Activated CD4-positive, alpha-beta T cell treated with anti-CD3 and anti-CD28 coated beads for 36 hours (primary cell): ENCODE data around the gene BPIFB3. TPM values are rescaled to one million over a fixed set of nuclear protein-coding genes. Genes with fewer than 3 reads are reported as not detected.
"Not testable (repeated sequence)": the region's sequence is repeated elsewhere in the genome, so short reads cannot be mapped to it uniquely, and the experiment has no call there.

Experiments used
- ATAC-seq: fragments of 200-7000 bp; cut with Tn5 transposase; one replicate; pipeline ENCODE4 v1.10.0; 2021; ENCODE audit warnings: mild to moderate bottlenecking, moderate library complexity
- CTCF ChIA-PET: fragments of 350-600 bp; sonication (Branson Sonifier 250); formaldehyde crosslinking; loops from one replicate; lab custom pipeline; 2021; ENCODE audit warnings: antibody characterized with exemption; lab: Charles Lee
- POLR2A ChIA-PET: fragments of 350-600 bp; sonication (Branson Sonifier 250); formaldehyde crosslinking; loops from one replicate; lab custom pipeline; 2021; ENCODE audit warnings: antibody characterized with exemption, inconsistent platforms; lab: Charles Lee
- DNase-seq: peaks from one replicate; pipeline ENCODE4 v3.0.0-alpha.2; 2020
- H3K27ac Mint-ChIP-seq: one replicate; pipeline ENCODE4 v1.8.0; 2021; ENCODE audit warnings: mixed read lengths
- H3K27me3 Mint-ChIP-seq: one replicate; pipeline ENCODE4 v1.8.0; 2021; ENCODE audit warnings: mixed read lengths
- H3K36me3 Mint-ChIP-seq: one replicate; pipeline ENCODE4 v1.8.0; 2021; ENCODE audit warnings: low read depth, mixed read lengths
- H3K4me1 Mint-ChIP-seq: one replicate; pipeline ENCODE4 v1.8.0; 2021; ENCODE audit warnings: mixed read lengths
- H3K4me3 Mint-ChIP-seq: one replicate; pipeline ENCODE4 v1.8.0; 2021; ENCODE audit warnings: mild to moderate bottlenecking, moderate library complexity, mixed read lengths
- H3K9me3 Mint-ChIP-seq: one replicate; pipeline ENCODE4 v1.8.0; 2021; ENCODE audit warnings: low read depth, mixed read lengths
- intact Hi-C, 2 experiments: fragments of 100-400 bp; cut with DNase I in 1 of 2; cut with micrococcal nuclease in 1 of 2; formaldehyde crosslinking; loops; one replicate each; pipeline versions ENCODE4 v1.14.2 to v1.15.1; 2022 to 2024; cut with DNase I, micrococcal nuclease
- total RNA-seq, 2 experiments: library from RNA; stranded (reverse); gene quantifications; one replicate each; pipeline ENCODE4 v1.2.3, GENCODE V29; 2021

Gene BPIFB3
- total RNA-seq, 2 experiments from 2014 or later, result not detected

DNA sequence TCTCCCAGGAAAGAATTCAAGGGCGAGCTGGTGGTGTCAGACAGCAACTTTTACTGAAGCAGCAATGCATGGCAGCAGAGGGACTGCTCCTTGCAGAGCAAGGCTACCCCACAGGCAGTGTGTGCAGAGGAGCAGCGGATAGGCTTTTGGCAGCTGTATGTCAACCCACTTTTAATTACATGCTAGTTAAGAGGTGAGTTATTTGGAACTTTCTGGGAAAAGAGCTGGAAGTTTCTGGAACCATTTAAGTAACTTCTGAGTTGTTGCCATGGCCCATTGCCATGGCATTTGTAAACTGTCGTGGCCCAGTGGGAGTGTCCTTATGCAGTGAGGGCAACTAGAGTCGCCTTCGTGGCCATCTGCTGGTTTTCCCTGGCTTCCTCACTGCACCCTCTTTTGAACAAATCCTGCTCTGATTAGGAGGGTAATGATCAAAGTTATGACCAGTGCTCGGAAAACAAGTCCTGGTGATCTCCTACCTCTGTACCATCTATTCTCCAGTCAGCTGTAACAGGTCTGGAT, 59.7 kb downstream of the BPIFB3 start:
- POLR2A ChIA-PET, result no interaction called here
- intact Hi-C loops, result no loop called here
- Mint-ChIP-seq H3K27ac (no peak overlapping the region), H3K27me3 (no peaks in the 10 kb centered on the region), H3K36me3 (no peaks in the 10 kb centered on the region), H3K4me1 (no peaks in the 10 kb centered on the region), H3K4me3 (no peak overlapping the region), H3K9me3 (no peaks in the 10 kb centered on the region)
- CTCF ChIA-PET, result interaction anchor here (1.1 kb wide), 1 partner anchor 186 kb away, joined by 4 read pairs; no protein-coding TSS in a partner anchor
- DNase-seq (no peak), ATAC-seq (no peak)

DNA sequence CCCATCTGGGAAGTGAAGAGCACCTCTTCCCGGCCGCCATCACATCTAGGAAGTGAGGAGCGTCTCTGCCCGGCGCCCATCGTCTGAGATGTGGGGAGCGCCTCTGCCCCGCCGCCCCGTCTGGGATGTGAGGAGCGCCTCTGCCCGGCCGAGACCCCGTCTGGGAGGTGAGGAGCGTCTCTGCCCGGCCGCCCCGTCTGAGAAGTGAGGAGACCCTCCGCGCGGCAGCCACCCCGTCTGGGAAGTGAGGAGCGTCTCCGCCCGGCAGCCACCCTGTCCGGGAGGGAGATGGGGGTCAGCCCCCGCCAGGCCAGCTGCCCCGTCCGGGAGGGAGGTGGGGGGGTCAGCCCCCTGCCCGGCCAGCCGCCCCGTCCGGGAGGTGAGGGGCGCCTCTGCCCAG, 61.8 kb downstream of the BPIFB3 start:
- H3K4me1 Mint-ChIP-seq, DNase-seq, H3K27ac Mint-ChIP-seq, intact Hi-C loops, CTCF ChIA-PET, POLR2A ChIA-PET, H3K36me3 Mint-ChIP-seq, H3K4me3 Mint-ChIP-seq, ATAC-seq, H3K27me3 Mint-ChIP-seq, H3K9me3 Mint-ChIP-seq: not testable (repeated sequence)

DNA sequence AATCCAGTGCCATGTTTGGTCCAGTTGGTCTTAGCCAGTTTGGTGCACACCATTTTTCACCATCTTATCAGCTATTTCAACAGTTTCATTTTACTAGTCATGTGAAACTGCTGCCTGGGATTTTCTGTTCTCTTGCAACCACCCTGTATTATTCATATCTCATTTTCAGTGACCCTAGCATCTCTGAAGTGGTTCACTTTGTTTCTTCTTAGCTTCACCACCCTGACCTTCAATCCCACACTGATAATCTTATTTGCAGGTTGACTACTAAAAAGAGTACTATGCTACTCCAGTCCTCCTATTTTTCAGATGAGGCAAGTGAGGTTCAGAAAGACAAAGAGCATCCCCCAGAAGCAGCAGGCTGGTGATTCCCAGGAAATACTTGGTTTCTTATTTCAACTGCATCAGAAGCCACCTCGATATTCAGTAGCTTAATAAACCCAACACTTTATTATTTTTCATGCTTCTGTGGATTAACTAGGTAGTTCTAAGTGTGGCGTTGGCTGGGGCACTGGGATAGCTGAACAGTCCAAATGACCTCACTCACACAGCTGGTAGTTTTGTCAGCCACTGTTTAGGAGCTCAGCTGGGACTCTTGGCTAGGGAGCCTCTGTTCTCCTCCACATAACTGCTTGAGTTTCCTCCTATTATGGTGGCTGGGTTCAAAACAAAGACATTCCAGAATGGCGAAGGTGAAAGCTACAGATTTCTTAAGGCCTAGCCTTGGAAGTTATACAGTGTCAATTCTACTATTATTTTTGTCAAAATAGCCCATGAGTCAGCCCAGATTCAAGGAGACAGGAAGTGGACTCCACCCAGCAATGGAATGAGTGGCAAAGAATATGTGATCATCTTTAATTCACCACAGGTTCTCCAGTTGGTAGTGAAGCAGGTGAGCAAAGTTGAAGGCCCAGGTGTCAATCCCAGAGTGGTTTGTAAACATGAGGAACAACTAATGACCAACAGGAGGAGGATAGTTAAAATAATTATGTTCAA, 66.3 kb downstream of the BPIFB3 start:
- CTCF ChIA-PET, result interaction anchor here (0.6 to 0.9 kb wide), 3 partner anchors 12 to 181 kb away, joined by 3 to 4 read pairs (median 3); no protein-coding TSS in a partner anchor
- Mint-ChIP-seq H3K27me3 (peaks cover 7% of the 10 kb centered on the region), H3K4me1 (peaks cover 11% of the 10 kb centered on the region), H3K27ac (no peak overlapping the region), H3K36me3 (no peaks in the 10 kb centered on the region), H3K9me3 (peaks cover 2% of the 10 kb centered on the region), H3K4me3 (no peak overlapping the region)
- intact Hi-C loops, result no loop called here
- peak; percentile 81 for ATAC-seq
- DNase-seq, result no peak
- POLR2A ChIA-PET, result interaction anchor here (0.6 kb wide), 1 partner anchor 153 kb away, joined by 3 read pairs; no protein-coding TSS in a partner anchor

DNA sequence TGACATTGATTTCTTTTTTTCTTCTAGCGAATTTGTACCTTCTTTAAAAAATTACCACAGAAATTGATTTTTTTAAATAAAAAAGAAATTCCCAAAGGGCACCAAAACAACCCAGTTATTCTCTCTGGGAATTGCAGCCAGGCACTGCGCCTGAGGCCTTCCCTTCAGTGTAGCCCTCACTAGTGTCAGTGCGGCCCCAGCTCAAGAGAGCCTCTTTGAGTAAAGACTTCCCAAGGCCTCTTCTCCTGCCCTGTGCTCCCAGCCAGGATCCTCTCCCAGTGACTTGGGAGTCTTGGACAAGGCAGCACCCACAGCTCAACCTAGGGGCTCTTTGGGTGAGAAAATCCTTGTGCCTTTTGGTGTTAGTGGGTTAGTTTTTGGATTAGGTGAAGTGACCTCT, 67.2 kb downstream of the BPIFB3 start:
- ChIA-PET POLR2A (no interaction called here), CTCF (interaction anchor here (0.9 kb wide), 1 partner anchor 13 kb away, joined by 3 read pairs; no protein-coding TSS in a partner anchor)
- no peak for ATAC-seq

DNA sequence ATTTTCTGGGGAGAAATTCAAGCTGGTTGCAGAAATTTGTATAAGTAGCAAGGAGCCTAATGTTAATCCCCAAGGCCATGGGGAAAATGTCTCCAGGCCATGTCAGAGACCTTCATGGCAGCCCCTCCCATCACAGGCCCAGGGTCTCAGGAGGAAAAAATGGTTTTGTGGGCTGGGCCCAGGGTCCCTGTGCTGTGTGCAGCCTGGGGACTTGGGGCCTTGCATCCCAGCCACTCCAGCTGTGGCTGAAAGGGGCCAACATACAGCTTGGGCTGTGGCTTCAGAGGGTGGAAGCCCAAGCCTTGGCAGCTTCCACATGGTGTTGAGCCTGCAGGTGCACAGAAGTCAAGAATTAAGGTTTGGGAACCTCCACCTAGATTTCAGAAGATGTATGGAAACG, 68.6 kb downstream of the BPIFB3 start:
- CTCF ChIA-PET, ATAC-seq, POLR2A ChIA-PET, intact Hi-C loops, H3K36me3 Mint-ChIP-seq, H3K4me3 Mint-ChIP-seq, H3K27ac Mint-ChIP-seq, DNase-seq, H3K27me3 Mint-ChIP-seq, H3K9me3 Mint-ChIP-seq: not testable (repeated sequence)
- H3K4me1 Mint-ChIP-seq, result peaks cover 11% of the 10 kb centered on the region

More for the DNA sequence above, 67.2 kb downstream of the BPIFB3 start:
- no peak overlapping the region for H3K4me3 Mint-ChIP-seq
- peaks cover 7% of the 10 kb centered on the region for H3K27me3 Mint-ChIP-seq
- peaks cover 2% of the 10 kb centered on the region for H3K9me3 Mint-ChIP-seq
- peaks cover 11% of the 10 kb centered on the region for H3K4me1 Mint-ChIP-seq
- no peak overlapping the region for H3K27ac Mint-ChIP-seq
- H3K36me3 Mint-ChIP-seq, result no peaks in the 10 kb centered on the region
- intact Hi-C loops, result no loop called here
- no peak for DNase-seq

Other genes with a start within 250 kb of the BPIFB3 start
- 100 to 1,000 TPM; 112 to 125 TPM for gene MAPRE1, start 233.9 kb upstream of the BPIFB3 start, total RNA-seq
- gene EFCAB8, start 195.0 kb upstream of the BPIFB3 start, total RNA-seq, result under 1 TPM; 0.37 to 0.40 TPM
- gene SUN5, start 49.5 kb upstream of the BPIFB3 start, total RNA-seq, result not detected
- gene BPIFB2, start 46.2 kb upstream of the BPIFB3 start, total RNA-seq, result not detected
- gene BPIFB6, start 22.3 kb upstream of the BPIFB3 start, total RNA-seq, result not detected
- gene BPIFB4, start 25.7 kb downstream of the BPIFB3 start, total RNA-seq, result not detected
- not detected for gene BPIFA2, start 114.3 kb downstream of the BPIFB3 start, total RNA-seq
- not detected for gene BPIFA3, start 163.4 kb downstream of the BPIFB3 start, total RNA-seq
- gene BPIFA1, start 182.1 kb downstream of the BPIFB3 start, total RNA-seq, result not detected
- gene BPIFB1, start 229.3 kb downstream of the BPIFB3 start, total RNA-seq, result not detected